GM19372 (cell line): ENCODE measurements around the gene RBM7.
A peak's percentile ranks its signal among the peaks of the same experiment; 100 is the strongest.

Source experiments
- ATAC-seq: cut with Tn5 transposase; IDR thresholded peaks from one replicate; pipeline ENCODE4 v1.9.1; 2021; ENCODE audit warnings: mild to moderate bottlenecking, low read depth, moderate library complexity; ENCODE audit not compliant: unreplicated experiment

Gene RBM7

GRCh38 chr11:114395736-114396135 is 4.7 kb upstream of the RBM7 start:
- ATAC-seq: no peak

DNA sequence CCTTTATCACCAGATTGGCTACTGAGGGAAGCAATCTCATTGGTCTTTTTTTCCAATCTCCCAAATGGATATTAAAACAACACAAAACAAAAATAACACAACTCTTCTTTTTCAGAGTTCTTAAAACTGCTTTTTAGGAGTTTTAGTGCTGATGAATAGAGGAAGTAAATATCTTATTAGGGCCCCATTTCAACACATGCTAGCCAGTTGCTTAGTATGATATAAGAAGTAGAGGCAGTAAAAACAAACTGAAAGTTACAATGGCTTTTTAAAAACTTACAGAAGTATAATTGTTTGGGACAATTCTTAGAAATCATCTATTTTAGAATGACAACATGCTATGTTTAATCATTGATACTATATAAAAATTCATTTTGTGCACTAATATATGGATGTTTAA is 3.5 kb upstream of the RBM7 start:
- ATAC-seq: no peak

- ATAC-seq: no peak
Observed at GRCh38 chr11:114397349-114397982, 3.0 kb upstream of the RBM7 start.

GRCh38 chr11:114398303-114398920 is 2.1 kb upstream of the RBM7 start:
- no peak for ATAC-seq

- peak; percentile 28 for ATAC-seq
Observed at GRCh38 chr11:114399490-114400215, 813 bp upstream of the RBM7 start.

DNA sequence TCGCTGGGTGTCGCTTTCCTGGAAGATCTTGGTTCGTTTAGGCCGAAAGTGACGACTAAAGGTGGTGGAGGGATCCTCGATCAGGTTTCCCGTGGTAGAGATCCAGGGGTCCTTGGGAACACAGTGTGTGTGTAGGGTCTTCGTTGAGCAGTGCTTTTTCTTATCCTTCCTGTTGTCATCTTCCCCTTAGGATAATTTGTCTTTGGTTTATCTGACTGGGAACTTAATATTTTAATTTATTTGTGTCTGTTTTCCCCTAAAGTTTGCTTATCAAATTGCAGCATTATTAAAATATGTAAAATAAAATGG is 403 bp downstream of the RBM7 start:
- no peak for ATAC-seq

- ATAC-seq: no peak
Observed at GRCh38 chr11:114401311-114401710, 845 bp downstream of the RBM7 start.

GRCh38 chr11:114412946-114413345 is 12.5 kb downstream of the RBM7 start:
- no peak for ATAC-seq

- ATAC-seq: no peak
Observed at GRCh38 chr11:114413958-114414357, 13.5 kb downstream of the RBM7 start.

DNA sequence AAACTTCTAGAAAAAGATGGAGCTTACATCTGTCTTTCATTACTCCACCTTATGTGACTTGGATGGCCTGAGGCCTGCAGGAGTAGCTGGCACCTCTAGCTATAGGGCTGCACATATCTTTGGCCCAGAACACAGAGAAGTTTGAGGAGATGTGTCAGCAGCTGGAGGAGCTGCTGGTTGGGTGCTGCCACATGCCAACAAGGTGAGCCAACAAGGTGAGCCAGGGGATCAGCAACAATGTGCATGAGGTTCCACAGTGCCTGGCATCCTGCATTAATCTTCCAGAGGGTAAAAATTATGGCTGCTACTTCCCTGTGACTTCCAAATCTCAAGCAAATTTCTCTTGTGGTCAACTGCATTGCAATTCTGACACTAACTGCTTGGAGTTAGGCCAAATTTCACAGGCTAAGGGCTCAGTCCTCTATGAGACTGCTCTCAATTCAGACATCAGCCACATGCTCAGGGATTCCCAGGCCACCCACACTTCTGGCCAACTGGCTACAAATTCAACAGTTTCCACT is 16.0 kb downstream of the RBM7 start:
- no peak for ATAC-seq

- no peak for ATAC-seq
Observed at GRCh38 chr11:114426280-114426679, 25.8 kb downstream of the RBM7 start.

- no peak for ATAC-seq
Observed at GRCh38 chr11:114430290-114430689, 29.8 kb downstream of the RBM7 start.

DNA sequence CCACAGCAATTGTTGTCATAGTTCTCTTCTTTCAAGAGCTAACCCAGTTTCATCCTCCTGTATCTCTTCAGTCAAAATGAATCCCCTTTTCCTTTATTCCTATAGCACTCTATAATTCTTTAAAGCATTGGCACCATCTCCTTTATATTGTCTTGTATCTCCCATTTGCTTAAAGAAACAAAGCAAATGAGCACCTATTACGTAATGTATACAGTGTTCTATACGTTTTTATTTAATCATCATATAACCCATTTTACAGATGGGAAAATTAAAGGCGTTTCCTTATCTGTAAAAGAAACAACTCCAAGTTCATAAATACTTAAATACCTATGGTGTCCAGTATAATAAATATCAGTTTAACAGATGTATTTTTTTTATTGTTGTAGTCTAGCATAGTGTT is 32.4 kb downstream of the RBM7 start:
- no peak for ATAC-seq

- no peak for ATAC-seq
Observed at GRCh38 chr11:114433376-114433775, 32.9 kb downstream of the RBM7 start.

GRCh38 chr11:114438303-114438702 is 37.8 kb downstream of the RBM7 start:
- no peak for ATAC-seq

GRCh38 chr11:114439229-114440120 is 39.0 kb downstream of the RBM7 start, which contains the start of gene REXO2:
Gene REXO2, plus strand, starts transcription at chr11:114439467. Its CDS starts 62 bp downstream, at chr11:114439529.
- peak; percentile 99 for ATAC-seq

DNA sequence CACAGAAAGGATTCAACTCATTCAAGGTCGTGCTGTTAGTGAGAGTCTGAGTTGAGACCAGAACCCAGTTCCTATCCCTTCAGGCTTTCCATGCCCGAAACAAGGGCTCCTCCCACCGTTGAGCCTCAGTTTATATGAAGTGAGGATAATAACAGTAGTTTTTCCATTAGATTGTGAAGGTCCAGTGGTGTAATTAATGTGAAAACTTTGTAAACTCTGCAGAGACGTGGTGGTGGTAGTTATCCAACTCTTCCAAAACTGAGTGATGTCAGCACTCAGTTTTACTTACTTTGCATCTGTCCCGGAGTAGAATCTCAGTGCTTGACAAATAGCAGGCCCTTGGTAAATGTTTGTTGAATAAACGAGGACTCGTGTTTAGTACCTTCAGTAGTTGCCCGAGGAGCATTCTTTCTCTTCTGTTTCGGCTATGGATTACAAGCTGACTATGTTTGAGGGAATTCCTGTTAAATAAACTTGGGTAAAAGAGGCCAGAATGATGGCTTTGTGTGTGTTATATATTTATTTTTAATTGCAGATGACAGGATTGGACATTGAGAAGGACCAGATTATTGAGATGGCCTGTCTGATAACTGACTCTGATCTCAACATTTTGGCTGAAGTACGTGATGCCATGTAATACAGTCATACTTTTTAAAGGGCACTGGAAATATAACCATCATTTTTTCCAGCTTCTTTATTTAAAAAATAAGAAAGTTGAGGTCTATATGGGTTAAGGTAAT is 39.8 kb downstream of the RBM7 start:
- no peak for ATAC-seq

GRCh38 chr11:114440971-114441763 is 40.7 kb downstream of the RBM7 start:
- no peak for ATAC-seq

- ATAC-seq: no peak
Observed at GRCh38 chr11:114441921-114442320, 41.5 kb downstream of the RBM7 start.
